NB4 (cell line): ENCODE data around the gene RARB.

Experiments
- MYC ChIP-seq: IDR thresholded peaks from 2 replicates; pipeline ENCODE4 v1.6.1; 2011; ENCODE audit warnings: low read depth, low read length
- POLR2A ChIP-seq: IDR thresholded peaks from 2 replicates; pipeline ENCODE4 v1.6.1; 2011; ENCODE audit warnings: mild to moderate bottlenecking; ENCODE audit not compliant: insufficient read length; ENCODE audit errors: extremely low read depth
- TF ChIP-seq, protein P1 (sequence below): IDR thresholded peaks from one replicate; pipeline ENCODE4 v1.5.1; 2012; ENCODE audit warnings: low read depth, low read length
- TF ChIP-seq, protein P2 (sequence below): IDR thresholded peaks from 2 replicates; pipeline ENCODE4 v1.6.1; 2011; ENCODE audit warnings: low read depth, low read length

DNA sequence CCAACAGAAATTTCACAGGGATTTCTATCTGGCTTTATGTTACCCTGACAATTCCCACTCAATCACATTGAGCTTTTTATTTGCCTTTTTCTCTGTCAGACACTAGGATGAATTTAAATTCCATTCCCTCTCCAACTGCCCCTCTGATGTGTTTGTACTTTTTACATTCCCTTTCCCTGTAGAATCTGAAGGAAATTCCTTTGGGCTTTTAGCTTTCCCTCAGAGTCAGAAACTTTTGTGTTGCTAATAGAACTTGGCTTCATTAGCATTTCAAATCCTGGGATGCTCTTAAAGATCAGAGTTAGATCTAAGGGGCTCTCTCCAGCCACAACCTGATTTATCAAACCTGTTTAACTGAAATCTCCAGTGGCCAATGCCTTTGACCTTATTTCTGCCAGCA lies 7.9 kb upstream of the RARB start:
- no peak for TF ChIP-seq POLR2A
- TF ChIP-seq, protein P1, sequence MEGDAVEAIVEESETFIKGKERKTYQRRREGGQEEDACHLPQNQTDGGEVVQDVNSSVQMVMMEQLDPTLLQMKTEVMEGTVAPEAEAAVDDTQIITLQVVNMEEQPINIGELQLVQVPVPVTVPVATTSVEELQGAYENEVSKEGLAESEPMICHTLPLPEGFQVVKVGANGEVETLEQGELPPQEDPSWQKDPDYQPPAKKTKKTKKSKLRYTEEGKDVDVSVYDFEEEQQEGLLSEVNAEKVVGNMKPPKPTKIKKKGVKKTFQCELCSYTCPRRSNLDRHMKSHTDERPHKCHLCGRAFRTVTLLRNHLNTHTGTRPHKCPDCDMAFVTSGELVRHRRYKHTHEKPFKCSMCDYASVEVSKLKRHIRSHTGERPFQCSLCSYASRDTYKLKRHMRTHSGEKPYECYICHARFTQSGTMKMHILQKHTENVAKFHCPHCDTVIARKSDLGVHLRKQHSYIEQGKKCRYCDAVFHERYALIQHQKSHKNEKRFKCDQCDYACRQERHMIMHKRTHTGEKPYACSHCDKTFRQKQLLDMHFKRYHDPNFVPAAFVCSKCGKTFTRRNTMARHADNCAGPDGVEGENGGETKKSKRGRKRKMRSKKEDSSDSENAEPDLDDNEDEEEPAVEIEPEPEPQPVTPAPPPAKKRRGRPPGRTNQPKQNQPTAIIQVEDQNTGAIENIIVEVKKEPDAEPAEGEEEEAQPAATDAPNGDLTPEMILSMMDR, result no peak
- no peak for TF ChIP-seq MYC
- TF ChIP-seq, protein P2, sequence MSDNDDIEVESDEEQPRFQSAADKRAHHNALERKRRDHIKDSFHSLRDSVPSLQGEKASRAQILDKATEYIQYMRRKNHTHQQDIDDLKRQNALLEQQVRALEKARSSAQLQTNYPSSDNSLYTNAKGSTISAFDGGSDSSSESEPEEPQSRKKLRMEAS, result no peak
